ENCODE measurements around the gene RACGAP1.

DNA sequence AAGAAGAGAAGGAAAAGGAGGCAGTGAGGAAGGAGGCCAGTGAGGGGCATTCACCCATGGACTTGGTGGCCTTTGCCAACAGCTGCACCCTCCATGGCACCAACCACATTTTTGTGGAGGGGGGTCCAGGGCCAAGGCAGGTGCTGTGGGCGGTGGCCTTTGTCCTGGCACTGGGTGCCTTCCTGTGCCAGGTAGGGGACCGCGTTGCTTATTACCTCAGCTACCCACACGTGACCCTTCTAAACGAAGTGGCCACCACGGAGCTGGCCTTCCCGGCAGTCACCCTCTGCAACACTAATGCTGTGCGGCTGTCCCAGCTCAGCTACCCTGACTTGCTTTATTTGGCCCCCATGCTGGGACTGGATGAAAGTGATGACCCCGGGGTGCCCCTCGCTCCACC lies 48.4 kb upstream of the RACGAP1 start:
- TF ChIP-seq, protein P1, sequence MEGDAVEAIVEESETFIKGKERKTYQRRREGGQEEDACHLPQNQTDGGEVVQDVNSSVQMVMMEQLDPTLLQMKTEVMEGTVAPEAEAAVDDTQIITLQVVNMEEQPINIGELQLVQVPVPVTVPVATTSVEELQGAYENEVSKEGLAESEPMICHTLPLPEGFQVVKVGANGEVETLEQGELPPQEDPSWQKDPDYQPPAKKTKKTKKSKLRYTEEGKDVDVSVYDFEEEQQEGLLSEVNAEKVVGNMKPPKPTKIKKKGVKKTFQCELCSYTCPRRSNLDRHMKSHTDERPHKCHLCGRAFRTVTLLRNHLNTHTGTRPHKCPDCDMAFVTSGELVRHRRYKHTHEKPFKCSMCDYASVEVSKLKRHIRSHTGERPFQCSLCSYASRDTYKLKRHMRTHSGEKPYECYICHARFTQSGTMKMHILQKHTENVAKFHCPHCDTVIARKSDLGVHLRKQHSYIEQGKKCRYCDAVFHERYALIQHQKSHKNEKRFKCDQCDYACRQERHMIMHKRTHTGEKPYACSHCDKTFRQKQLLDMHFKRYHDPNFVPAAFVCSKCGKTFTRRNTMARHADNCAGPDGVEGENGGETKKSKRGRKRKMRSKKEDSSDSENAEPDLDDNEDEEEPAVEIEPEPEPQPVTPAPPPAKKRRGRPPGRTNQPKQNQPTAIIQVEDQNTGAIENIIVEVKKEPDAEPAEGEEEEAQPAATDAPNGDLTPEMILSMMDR (IDR thresholded peaks at IDR 0.05), result no peak
- no peak for TF ChIP-seq SIN3A (IDR thresholded peaks at IDR 0.05; ENCODE audit: borderline replicate concordance, insufficient read depth, low read depth, low read length)
